BLaER1 (cell line): ENCODE results near the gene LGALS3.
A peak's percentile ranks its signal among the peaks of the same experiment; 100 is the strongest.

ENCODE experiments used
- H3K27ac ChIP-seq: shearing (Covaris generic); formaldehyde crosslinking; 2 replicates; pipeline ENCODE4 v1.8.1; 2022
- H3K27me3 ChIP-seq: shearing (Covaris generic); formaldehyde crosslinking; 2 replicates; pipeline ENCODE4 v1.8.1; 2022
- H3K36me3 ChIP-seq: shearing (Covaris generic); formaldehyde crosslinking; 2 replicates; pipeline ENCODE4 v1.8.1; 2022
- H3K4me1 ChIP-seq: shearing (Covaris generic); formaldehyde crosslinking; 2 replicates; pipeline ENCODE4 v1.8.1; 2022
- H3K4me2 ChIP-seq: shearing (Covaris generic); formaldehyde crosslinking; 2 replicates; pipeline ENCODE4 v1.8.1; 2022
- H3K4me3 ChIP-seq: shearing (Covaris generic); formaldehyde crosslinking; 2 replicates; pipeline ENCODE4 v1.8.1; 2022
- H3K9ac ChIP-seq: shearing (Covaris generic); formaldehyde crosslinking; 2 replicates; pipeline ENCODE4 v1.8.1; 2022
- H3K9me3 ChIP-seq: shearing (Covaris generic); formaldehyde crosslinking; 2 replicates; pipeline ENCODE4 v1.8.1; 2022
- H4K20me1 ChIP-seq: shearing (Covaris generic); formaldehyde crosslinking; 2 replicates; pipeline ENCODE4 v1.8.1; 2022
- Cebpa-rat ChIP-seq: shearing (Covaris generic); IDR thresholded peaks from 2 replicates; pipeline ENCODE4 v1.8.1; 2022

The LGALS3 gene

DNA sequence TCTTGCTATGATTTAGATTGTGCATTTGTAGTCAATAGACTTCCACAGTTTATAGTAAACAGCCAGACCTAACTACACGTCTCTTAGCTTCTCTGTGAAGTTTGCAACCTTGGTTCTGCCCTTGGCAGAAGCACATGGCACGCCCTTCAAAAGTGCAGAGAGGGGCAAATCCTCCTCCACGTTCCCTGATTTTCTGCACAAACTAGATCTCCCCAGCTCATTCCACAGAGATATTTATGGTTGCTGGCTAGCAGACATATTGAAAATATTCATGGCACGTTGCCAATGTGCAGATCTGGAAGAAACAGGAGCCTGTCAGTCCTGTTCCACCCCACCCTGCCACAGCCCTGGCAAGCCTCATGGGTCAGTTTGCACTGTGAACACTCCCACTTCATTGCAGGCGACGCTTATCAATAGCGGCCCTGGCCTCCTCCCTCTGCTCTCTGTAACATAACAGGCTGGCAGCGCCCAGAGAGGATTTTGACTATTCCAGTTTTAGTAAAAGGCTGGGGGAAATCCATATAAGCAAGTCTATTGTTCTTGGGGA is 6.5 kb upstream of the LGALS3 start:
- Histone ChIP-seq H4K20me1 (no peaks in the 10 kb centered on the region), H3K36me3 (no peaks in the 10 kb centered on the region), H3K4me3 (no peak overlapping the region), H3K9me3 (no peaks in the 10 kb centered on the region), H3K4me1 (peaks cover 10% of the 10 kb centered on the region), H3K27ac (no peak overlapping the region), H3K9ac (no peak overlapping the region), H3K4me2 (no peak overlapping the region), H3K27me3 (peaks cover 19% of the 10 kb centered on the region)
- no peak for TF ChIP-seq Cebpa-rat

DNA sequence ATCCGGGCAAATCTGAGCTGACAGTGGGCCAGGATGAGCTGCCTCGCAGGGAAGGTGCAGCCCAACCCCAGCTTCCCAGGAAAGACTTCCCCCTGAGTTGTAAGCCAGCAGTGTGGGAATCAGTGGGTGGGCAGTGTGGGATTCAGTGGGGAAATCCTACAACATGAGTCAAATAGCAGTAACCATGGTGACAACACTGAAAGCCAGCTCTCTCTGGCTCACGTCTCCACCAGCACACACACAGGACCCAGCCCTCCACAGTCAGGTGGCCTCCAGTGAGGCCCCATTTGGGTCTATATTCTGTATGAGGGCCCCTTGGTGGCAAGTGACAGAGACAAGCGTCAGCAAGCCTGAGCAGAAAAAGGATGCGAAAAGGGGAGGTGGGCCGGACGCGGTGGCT is 6.0 kb upstream of the LGALS3 start:
- Histone ChIP-seq H3K4me3 (no peak overlapping the region), H3K27ac (no peak overlapping the region), H3K4me1 (peaks cover 4% of the 10 kb centered on the region), H3K9me3 (no peaks in the 10 kb centered on the region), H4K20me1 (peaks cover 6% of the 10 kb centered on the region; the same call in 1 of the 2 replicates), H3K36me3 (no peaks in the 10 kb centered on the region), H3K9ac (no peak overlapping the region), H3K27me3 (peaks cover 25% of the 10 kb centered on the region), H3K4me2 (no peak overlapping the region)
- no peak for TF ChIP-seq Cebpa-rat

DNA sequence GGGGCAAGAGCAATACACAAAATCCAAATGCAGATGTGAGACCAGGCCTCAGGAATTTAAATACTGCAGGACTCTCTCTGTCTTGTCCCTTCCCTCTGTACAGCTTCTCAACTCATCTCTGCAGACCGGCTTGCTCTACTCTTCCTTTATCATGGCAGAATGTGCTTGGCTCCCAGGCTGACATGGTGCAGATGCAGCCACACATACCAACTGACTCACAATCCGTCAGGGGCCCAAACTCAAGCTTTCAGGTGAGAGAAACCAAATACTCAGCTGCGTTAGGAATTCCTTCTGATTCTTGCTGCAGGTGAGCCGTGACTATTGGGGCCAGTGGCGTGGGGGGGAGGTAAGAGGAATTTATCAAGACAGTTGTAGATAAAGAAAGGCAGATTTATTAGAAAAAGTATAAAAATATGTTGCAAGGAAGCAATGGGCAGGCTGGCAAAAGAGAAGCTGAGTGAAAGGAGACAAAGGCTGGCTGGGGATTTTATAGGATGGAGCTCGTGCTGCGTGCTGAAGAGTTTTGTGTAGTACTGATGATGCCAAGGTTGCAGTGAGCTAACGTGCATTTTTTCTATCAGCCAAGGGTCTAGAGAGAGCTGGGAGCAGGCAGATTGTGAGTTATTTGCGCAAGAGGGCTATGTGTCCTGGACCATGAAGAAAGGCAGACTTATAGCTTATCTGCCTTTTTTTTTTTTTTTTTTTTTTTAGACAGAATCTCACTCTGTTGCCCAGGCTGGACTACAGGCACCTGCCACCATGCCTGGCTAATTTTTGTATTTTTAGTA is 5.0 kb upstream of the LGALS3 start:
- H3K9me3 ChIP-seq = no peaks in the 10 kb centered on the region
- H3K36me3 ChIP-seq = no peaks in the 10 kb centered on the region
- no peak overlapping the region for H3K4me3 ChIP-seq
- H3K27ac ChIP-seq = no peak overlapping the region
- H3K27me3 ChIP-seq = peaks cover 35% of the 10 kb centered on the region
- peaks cover 3% of the 10 kb centered on the region for H3K4me1 ChIP-seq
- no peak overlapping the region for H3K9ac ChIP-seq
- TF ChIP-seq Cebpa-rat = no peak
- peaks cover 14% of the 10 kb centered on the region for H4K20me1 ChIP-seq
- no peak overlapping the region for H3K4me2 ChIP-seq

DNA sequence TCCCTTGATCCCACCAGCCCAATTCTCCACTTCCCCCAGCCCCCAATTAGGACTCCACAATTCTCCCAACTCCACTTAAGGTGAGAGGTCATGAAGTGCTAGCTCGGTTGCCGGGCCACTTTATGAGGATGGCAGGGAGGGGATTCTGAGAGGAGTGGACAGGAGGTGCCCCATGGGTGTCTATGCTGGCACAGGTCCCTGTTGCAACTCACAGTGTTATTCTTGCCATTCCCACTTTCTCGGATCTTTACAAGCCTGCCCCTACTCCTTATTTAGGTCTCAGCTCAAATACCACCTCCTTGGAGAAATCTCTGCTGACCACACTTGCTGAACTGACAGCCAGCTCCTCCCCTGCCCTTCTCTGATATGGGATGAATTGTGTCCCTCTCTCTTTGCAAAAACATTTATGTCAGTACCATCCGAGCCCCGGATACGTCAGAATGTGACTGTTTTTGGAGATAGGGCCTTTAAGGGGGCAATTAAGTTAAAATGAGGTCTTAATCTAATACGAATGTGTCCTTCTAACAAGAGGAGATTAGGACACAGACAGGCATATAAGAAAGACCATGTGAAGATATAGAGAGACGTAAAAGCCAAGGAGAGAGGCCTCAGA is 4.2 kb upstream of the LGALS3 start:
- Histone ChIP-seq H3K4me1 (peaks cover 11% of the 10 kb centered on the region), H4K20me1 (peaks cover 23% of the 10 kb centered on the region), H3K4me2 (no peak overlapping the region), H3K9me3 (no peaks in the 10 kb centered on the region), H3K36me3 (no peaks in the 10 kb centered on the region), H3K9ac (no peak overlapping the region), H3K27ac (no peak overlapping the region), H3K4me3 (no peak overlapping the region), H3K27me3 (peaks cover 43% of the 10 kb centered on the region)
- TF ChIP-seq Cebpa-rat = no peak

DNA sequence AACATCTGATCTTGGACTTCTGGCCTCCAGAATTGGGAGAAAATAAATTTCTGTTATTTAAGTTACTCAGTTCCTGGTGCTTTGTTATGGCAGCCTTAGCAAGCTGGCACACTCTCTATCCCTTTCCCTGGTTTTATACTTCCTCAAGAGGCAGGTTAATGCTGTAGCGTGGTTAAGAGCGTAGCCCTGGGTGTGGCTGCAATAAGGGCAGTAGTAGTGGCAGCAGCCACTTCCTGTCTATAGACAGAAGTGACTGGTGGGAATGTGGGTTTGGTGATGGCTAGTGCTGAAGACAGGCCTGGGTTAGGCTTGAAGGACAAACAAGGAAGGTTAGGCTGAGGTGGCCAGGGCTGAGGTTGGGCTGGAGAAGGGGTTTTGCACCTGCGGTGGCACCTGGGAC is 3.6 kb upstream of the LGALS3 start:
- Histone ChIP-seq H3K27me3 (peaks cover 48% of the 10 kb centered on the region), H3K27ac (no peak overlapping the region), H4K20me1 (peaks cover 26% of the 10 kb centered on the region), H3K4me3 (no peak overlapping the region), H3K4me1 (peaks cover 15% of the 10 kb centered on the region), H3K9me3 (no peaks in the 10 kb centered on the region), H3K4me2 (no peak overlapping the region), H3K9ac (no peak overlapping the region), H3K36me3 (no peaks in the 10 kb centered on the region)
- TF ChIP-seq Cebpa-rat = no peak

DNA sequence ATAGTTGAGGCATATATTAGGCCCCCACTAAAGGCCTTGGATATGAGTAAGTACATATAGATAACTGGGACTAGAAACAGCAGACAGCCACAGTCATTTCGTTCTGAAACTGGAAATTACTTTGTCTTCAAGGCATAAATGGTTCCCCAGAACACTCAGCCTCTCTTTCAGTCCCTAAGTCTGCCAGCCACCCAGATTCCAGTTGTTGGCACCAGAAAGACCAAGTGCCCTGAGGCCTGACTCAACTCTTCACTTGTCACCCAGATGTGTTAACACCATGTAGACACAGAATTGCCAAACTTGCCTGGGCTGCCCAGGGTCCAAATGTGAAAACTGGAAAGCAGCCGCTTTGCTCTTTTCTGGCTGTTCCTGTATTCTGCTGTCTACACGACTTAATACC is 3.0 kb upstream of the LGALS3 start:
- Histone ChIP-seq H3K27me3 (peaks cover 54% of the 10 kb centered on the region), H3K4me1 (peaks cover 15% of the 10 kb centered on the region), H4K20me1 (peaks cover 26% of the 10 kb centered on the region), H3K9me3 (no peaks in the 10 kb centered on the region), H3K9ac (no peak overlapping the region), H3K27ac (no peak overlapping the region), H3K4me2 (no peak overlapping the region), H3K4me3 (no peak overlapping the region), H3K36me3 (no peaks in the 10 kb centered on the region)
- no peak for TF ChIP-seq Cebpa-rat

DNA sequence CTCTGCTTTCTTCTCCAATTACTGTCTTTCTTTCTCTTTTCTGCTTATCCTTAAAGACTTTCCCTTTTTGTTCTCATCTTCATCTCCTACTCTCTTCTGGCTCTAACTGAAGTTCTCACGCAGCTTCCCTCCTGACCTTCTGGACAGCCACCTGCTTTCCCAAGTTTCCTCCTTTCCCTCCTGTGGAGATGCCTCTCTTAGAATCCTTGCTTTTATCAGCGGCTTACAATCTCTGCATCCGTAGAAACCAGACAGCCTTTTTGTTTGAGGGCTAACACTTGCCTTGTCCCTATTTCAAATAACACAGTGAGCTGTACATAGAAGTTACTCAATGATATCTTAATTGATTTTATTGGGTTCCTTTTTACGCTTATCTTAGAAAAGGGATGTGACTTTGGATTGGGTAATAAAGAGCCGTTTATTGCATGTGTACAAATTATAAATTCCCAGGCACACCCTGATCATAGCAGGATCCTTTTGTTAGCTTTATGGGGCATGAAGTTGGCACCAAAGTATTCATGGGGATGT is 2.1 kb upstream of the LGALS3 start:
- H3K4me2 ChIP-seq = no peak overlapping the region
- H3K4me1 ChIP-seq = peaks cover 15% of the 10 kb centered on the region
- H3K4me3 ChIP-seq = no peak overlapping the region
- H4K20me1 ChIP-seq = peaks cover 26% of the 10 kb centered on the region
- no peak for TF ChIP-seq Cebpa-rat
- peaks cover 64% of the 10 kb centered on the region for H3K27me3 ChIP-seq
- no peak overlapping the region for H3K9ac ChIP-seq
- H3K9me3 ChIP-seq = no peaks in the 10 kb centered on the region
- no peak overlapping the region for H3K27ac ChIP-seq
- H3K36me3 ChIP-seq = no peaks in the 10 kb centered on the region

DNA sequence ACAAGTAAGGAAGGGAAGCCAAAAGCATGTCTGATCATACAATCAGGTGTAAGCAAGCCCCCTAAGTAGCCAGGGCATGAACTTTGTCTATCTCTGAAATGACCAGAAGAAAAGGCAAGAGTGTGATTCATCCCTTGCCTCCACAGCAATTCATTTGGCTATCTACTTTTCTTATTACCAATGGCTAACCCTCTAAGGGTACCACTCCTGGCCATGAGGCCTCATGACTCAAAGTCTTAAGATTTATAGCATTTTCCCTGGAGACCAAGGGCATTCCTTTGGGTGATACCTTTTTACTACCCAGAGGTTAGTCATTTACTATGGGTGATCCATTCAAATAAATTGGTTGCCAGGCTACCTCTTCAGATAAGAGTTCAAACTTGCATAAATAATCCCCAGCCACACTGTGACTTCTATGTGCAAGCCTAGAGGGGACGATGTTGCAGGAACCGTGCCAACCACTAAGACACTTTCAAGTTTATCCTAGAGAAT is 1.5 kb upstream of the LGALS3 start:
- Histone ChIP-seq H3K4me1 (peaks cover 15% of the 10 kb centered on the region), H3K4me3 (no peak overlapping the region), H3K9me3 (no peaks in the 10 kb centered on the region), H4K20me1 (peaks cover 26% of the 10 kb centered on the region), H3K27me3 (peaks cover 66% of the 10 kb centered on the region), H3K9ac (no peak overlapping the region), H3K36me3 (no peaks in the 10 kb centered on the region), H3K4me2 (no peak overlapping the region), H3K27ac (no peak overlapping the region)
- no peak for TF ChIP-seq Cebpa-rat

DNA sequence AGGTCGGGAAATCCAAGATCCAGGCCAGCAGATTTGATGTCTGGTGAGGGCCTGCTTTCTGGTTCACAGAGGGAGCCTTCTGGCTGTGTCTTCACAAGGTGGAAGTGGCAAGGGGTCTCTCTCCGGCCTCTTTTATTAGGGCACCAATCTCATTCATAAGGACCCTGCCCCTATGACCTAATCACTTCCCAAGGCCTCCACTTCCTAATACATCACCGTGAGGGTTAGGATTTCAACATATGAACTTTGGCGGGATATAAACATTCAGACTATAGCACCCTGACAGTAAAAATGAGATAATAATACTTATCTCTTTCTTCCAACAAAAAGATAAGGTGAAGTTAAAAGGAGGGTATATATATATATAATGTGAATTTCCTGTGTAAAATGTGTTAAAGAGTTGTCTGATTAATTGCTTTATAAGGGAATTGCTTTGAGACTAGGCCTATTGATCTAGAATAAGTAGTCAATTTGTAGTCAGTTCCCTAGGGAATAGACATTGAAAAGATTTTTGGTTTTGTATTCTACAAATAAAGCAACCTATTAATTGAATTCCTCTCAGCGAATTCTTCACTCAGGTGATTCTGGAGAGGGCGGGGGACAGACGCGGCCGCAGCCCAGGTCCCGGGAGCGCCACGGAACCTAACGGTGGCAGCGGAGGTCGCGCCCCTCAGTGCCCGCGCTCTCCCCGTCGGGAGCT is 516 bp upstream of the LGALS3 start:
- peaks cover 15% of the 10 kb centered on the region for H3K4me1 ChIP-seq
- H3K9ac ChIP-seq = no peak overlapping the region
- H3K27ac ChIP-seq = no peak overlapping the region
- H4K20me1 ChIP-seq = peaks cover 26% of the 10 kb centered on the region
- no peak for TF ChIP-seq Cebpa-rat
- no peaks in the 10 kb centered on the region for H3K36me3 ChIP-seq
- H3K9me3 ChIP-seq = no peaks in the 10 kb centered on the region
- peak overlapping the region; percentile 88 for H3K4me2 ChIP-seq
- H3K27me3 ChIP-seq = peaks cover 66% of the 10 kb centered on the region
- H3K4me3 ChIP-seq = peak overlapping the region; percentile 64
